HCT116 (cell line): ENCODE measurements around the gene SDK2. TPM values are rescaled to one million over a fixed set of nuclear protein-coding genes. Genes with fewer than 3 reads are reported as not detected.

Experiments
- ATAC-seq: fragments of 200-7000 bp; cut with Tn5 transposase; 2 replicates; pipeline ENCODE4 v1.9.1; 2020; ENCODE audit warnings: mild to moderate bottlenecking, moderate library complexity
- BruUV-seq: library from RNA; stranded (reverse); fragments of 400-500 nt; replicated peaks from 2 replicates; lab custom pipeline; 2021; lab: Mats Ljungman, UMichigan
- CTCF ChIA-PET: fragments of 300-600 bp; sonication (Branson Sonifier 250); formaldehyde crosslinking; loops from one replicate; lab custom pipeline; 2021; ENCODE audit warnings: antibody characterized with exemption; lab: Charles Lee
- POLR2A ChIA-PET: fragments of 300-600, 350-600 bp; sonication (Branson Sonifier 250); formaldehyde crosslinking; loops from one replicate; lab custom pipeline; 2021; ENCODE audit warnings: antibody characterized with exemption; lab: Charles Lee
- RAD21 ChIA-PET, 2 experiments: fragments of 300-600 bp; sonication (Branson Sonifier 250); formaldehyde crosslinking; loops; one replicate each; lab custom pipeline; 2023; ENCODE audit warnings: low total read pairs in 2 of 2; ENCODE audit not compliant: uncharacterized antibody in 2 of 2, unreplicated experiment in 2 of 2, low non-redundant PET in 1 of 2; lab: Charles Lee
- DNase-seq: peaks from one replicate; pipeline ENCODE4 v3.0.0-alpha.2; 2010; ENCODE audit warnings: low read depth, low spot score
- H2AFZ ChIP-seq: fragments of 200-600 bp; shearing (Covaris generic), sonication (generic); 2 replicates; pipeline ENCODE4 v1.6.1; 2017; ENCODE audit warnings: low read depth, mixed run types, mixed read lengths, antibody characterized with exemption, low read length; ENCODE audit not compliant: poor library complexity, severe bottlenecking
- H3K27ac ChIP-seq: 2 replicates; pipeline ENCODE4 v1.5.1; 2012; ENCODE audit warnings: low read depth, low read length
- H3K27me3 ChIP-seq: fragments of 200-600 bp; sonication (generic); 2 replicates; pipeline ENCODE4 v1.6.1; 2016; ENCODE audit warnings: mixed run types, low read length, mixed read lengths; ENCODE audit not compliant: insufficient read depth
- H3K36me3 ChIP-seq, 2 experiments: fragments of 200-500 bp in 1 of 2; fragments of 200-600 bp in 1 of 2; sonication (Bioruptor generic) in 1 of 2; sonication (generic) in 1 of 2; 2 replicates each; pipeline versions ENCODE4 v1.5.1 to v1.6.1; 2014 to 2016; ENCODE audit warnings: low read length in 2 of 2, inconsistent platforms in 1 of 2, mixed read lengths in 1 of 2, mixed run types in 1 of 2; ENCODE audit not compliant: insufficient read depth in 2 of 2, control insufficient read depth in 1 of 2
- H3K4me1 ChIP-seq, 2 experiments: fragments of 200-600 bp in 1 of 2; sonication (generic) in 1 of 2; 2 replicates each; pipeline versions ENCODE4 v1.5.1 to v1.6.1; 2012 to 2017; ENCODE audit warnings: low read length in 2 of 2, inconsistent platforms in 1 of 2, mild to moderate bottlenecking in 1 of 2, mixed read lengths in 1 of 2, mixed run types in 1 of 2, moderate library complexity in 1 of 2; ENCODE audit not compliant: insufficient read depth in 2 of 2, control insufficient read depth in 1 of 2
- H3K4me2 ChIP-seq: fragments of 200-600 bp; sonication (generic); 2 replicates; pipeline ENCODE4 v1.6.1; 2017; ENCODE audit warnings: mixed run types, low read length, mixed read lengths
- H3K4me3 ChIP-seq, 2 experiments: fragments of 200-600 bp in 1 of 2; sonication (generic) in 1 of 2; replicated peaks in 1 of 2; 2 replicates each; pipeline ENCODE4 v1.5.1; 2011 to 2016; ENCODE audit warnings: low read length in 2 of 2, control low read depth in 1 of 2, low read depth in 1 of 2, mild to moderate bottlenecking in 1 of 2, mixed read lengths in 1 of 2, mixed run types in 1 of 2
- H3K79me2 ChIP-seq: fragments of 200-600 bp; sonication (generic); 2 replicates; pipeline ENCODE4 v1.6.1; 2017; ENCODE audit warnings: mild to moderate bottlenecking, mixed run types, low read length, moderate library complexity, mixed read lengths; ENCODE audit not compliant: insufficient read depth
- H3K9ac ChIP-seq: fragments of 200-600 bp; sonication (generic); 2 replicates; pipeline ENCODE4 v1.6.1; 2016; ENCODE audit warnings: low read length, mixed read lengths
- H3K9me2 ChIP-seq: fragments of 200-600 bp; sonication (generic), shearing (Covaris generic); 2 replicates; pipeline ENCODE4 v1.6.1; 2017; ENCODE audit warnings: mixed run types, mild to moderate bottlenecking, moderate library complexity; ENCODE audit not compliant: insufficient read depth
- H3K9me3 ChIP-seq, 2 experiments: fragments of 200-500 bp in 1 of 2; fragments of 200-600 bp in 1 of 2; sonication (Bioruptor generic) in 1 of 2; sonication (generic) in 1 of 2; 2 replicates each; pipeline ENCODE4 v1.6.1; 2014 to 2017; ENCODE audit warnings: low read length in 2 of 2, mixed read lengths in 2 of 2, inconsistent platforms in 1 of 2, low read depth in 1 of 2, mild to moderate bottlenecking in 1 of 2, mixed run types in 1 of 2, moderate library complexity in 1 of 2; ENCODE audit not compliant: control insufficient read depth in 1 of 2, insufficient read depth in 1 of 2
- H4K20me1 ChIP-seq: fragments of 200-600 bp; sonication (generic), shearing (Covaris generic); 2 replicates; pipeline ENCODE4 v1.6.1; 2017; ENCODE audit warnings: mixed run types, mild to moderate bottlenecking, moderate library complexity; ENCODE audit not compliant: insufficient read depth
- CBX3 ChIP-seq: IDR thresholded peaks from 2 replicates; pipeline ENCODE4 v1.6.1; 2012; ENCODE audit warnings: low read depth
- CEBPB ChIP-seq: IDR thresholded peaks from 2 replicates; pipeline ENCODE4 v1.6.1; 2012; ENCODE audit warnings: low read depth
- EGR1 ChIP-seq: IDR thresholded peaks from 2 replicates; pipeline ENCODE4 v1.6.1; 2012; ENCODE audit warnings: low read depth
- ELF1 ChIP-seq: IDR thresholded peaks from 2 replicates; pipeline ENCODE4 v1.6.1; 2012; ENCODE audit warnings: low read depth, borderline replicate concordance
- EZH2phosphoT487 ChIP-seq: fragments of 200-600 bp; IDR thresholded peaks from 2 replicates; pipeline ENCODE4 v1.6.1; 2018; ENCODE audit warnings: antibody characterized with exemption, borderline replicate concordance
- JUND ChIP-seq: IDR thresholded peaks from 2 replicates; pipeline ENCODE4 v1.6.1; 2012
- POLR2A ChIP-seq: IDR thresholded peaks from 2 replicates; pipeline ENCODE4 v1.7.0; 2011; ENCODE audit warnings: borderline replicate concordance; ENCODE audit not compliant: insufficient read depth, insufficient read length; ENCODE audit errors: extremely low read depth
- POLR2AphosphoS5 ChIP-seq: IDR thresholded peaks from 2 replicates; pipeline ENCODE4 v1.6.1; 2011; ENCODE audit warnings: mild to moderate bottlenecking, low read depth, low read length, moderate library complexity
- RAD21 ChIP-seq: IDR thresholded peaks from 2 replicates; pipeline ENCODE4 v1.6.1; 2012; ENCODE audit warnings: low read depth, mild to moderate bottlenecking
- SRF ChIP-seq: IDR thresholded peaks from 2 replicates; pipeline ENCODE4 v1.6.1; 2012; ENCODE audit warnings: low read depth
- TCF7L2 ChIP-seq: IDR thresholded peaks from 2 replicates; pipeline ENCODE4 v1.7.0; 2011; ENCODE audit warnings: borderline replicate concordance, inconsistent platforms; ENCODE audit not compliant: insufficient read depth, insufficient read length; ENCODE audit errors: extremely low read depth
- YY1 ChIP-seq: IDR thresholded peaks from 2 replicates; pipeline ENCODE4 v1.6.1; 2011; ENCODE audit warnings: low read length, low read depth, moderate library complexity, mild to moderate bottlenecking; ENCODE audit not compliant: insufficient replicate concordance; ENCODE audit errors: extremely low read depth
- ZNF274 ChIP-seq: fragments of 200-500 bp; sonication (Bioruptor generic); IDR thresholded peaks from 2 replicates; pipeline ENCODE4 v1.6.1; 2014; ENCODE audit warnings: mild to moderate bottlenecking, low read depth, low read length, inconsistent platforms
- intact Hi-C: fragments of 100-400 bp; cut with micrococcal nuclease; formaldehyde crosslinking; loops from 2 replicates; pipeline ENCODE4 v1.10.0; 2022
- total RNA-seq: library from RNA; stranded (reverse); gene quantifications from one replicate; pipeline ENCODE4 v1.2.1, GENCODE V29; 2021; ENCODE audit not compliant: unreplicated experiment
- TF ChIP-seq, protein P1 (sequence below): IDR thresholded peaks from 2 replicates; pipeline ENCODE4 v1.6.1; 2012
- TF ChIP-seq, protein P2 (sequence below): IDR thresholded peaks from 2 replicates; pipeline ENCODE4 v1.6.1; 2011; ENCODE audit warnings: mild to moderate bottlenecking, low read length, moderate library complexity; ENCODE audit not compliant: insufficient replicate concordance; ENCODE audit errors: extremely low read depth
- TF ChIP-seq, protein P3 (sequence below): IDR thresholded peaks from 2 replicates; pipeline ENCODE4 v1.6.1; 2012
- TF ChIP-seq, protein P4 (sequence below), 3 experiments: fragments of 200-600 bp in 1 of 3; sonication (generic) in 1 of 3; IDR thresholded peaks in 2 of 3; conservative IDR thresholded peaks in 1 of 3; 2 replicates each; pipeline ENCODE4 v1.5.1; 2012 to 2017; ENCODE audit warnings: low read depth in 2 of 3, low read length in 2 of 3, antibody characterized with exemption in 1 of 3, borderline replicate concordance in 1 of 3, control low read depth in 1 of 3, mild to moderate bottlenecking in 1 of 3, mixed read lengths in 1 of 3, mixed run types in 1 of 3, moderate library complexity in 1 of 3; ENCODE audit not compliant: insufficient read depth in 1 of 3

Gene SDK2
- total RNA-seq, 1 experiment from 2014 or later: 0.10 TPM

DNA sequence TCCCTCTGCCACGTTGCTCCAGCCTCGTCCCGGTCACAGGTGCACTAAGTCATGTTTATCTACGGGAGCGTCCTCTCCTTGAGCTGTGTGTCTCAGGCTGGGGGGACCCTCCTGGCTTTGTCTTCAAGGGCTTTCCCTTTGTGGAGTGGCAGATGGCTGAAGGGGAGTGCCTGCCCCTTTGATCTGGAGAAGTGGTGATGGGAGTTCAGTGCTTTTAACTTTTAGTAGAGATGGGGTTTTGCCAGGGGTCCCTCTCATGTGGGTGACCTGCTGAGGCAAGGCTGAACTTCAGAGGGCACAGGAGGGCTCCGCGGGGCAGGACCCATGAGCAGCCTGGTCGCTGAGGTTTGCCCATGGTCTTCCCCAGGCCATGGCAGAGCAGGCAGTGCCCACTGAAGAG lies 259.3 kb downstream of the SDK2 start:
- intact Hi-C loops: no loop called here
- no peak for ATAC-seq
- H3K4me1 ChIP-seq: no peaks in the 10 kb centered on the region
- H3K36me3 ChIP-seq: no peaks in the 10 kb centered on the region
- no peak overlapping the region for H3K9ac ChIP-seq
- no peak overlapping the region for H3K4me3 ChIP-seq
- RAD21 ChIA-PET: no interaction called here
- CTCF ChIA-PET: interaction anchor here (2.0 kb wide), 1 partner anchor 15 kb away, joined by 7 read pairs; no protein-coding TSS in a partner anchor
- H4K20me1 ChIP-seq: no peaks in the 10 kb centered on the region
- no peak overlapping the region for H3K4me2 ChIP-seq
- no peaks in the 10 kb centered on the region for H3K79me2 ChIP-seq
- peaks cover 15% of the 10 kb centered on the region; the same call in 1 of the 2 replicates for H3K27me3 ChIP-seq
- POLR2A ChIA-PET: no interaction called here
- no peaks in the 10 kb centered on the region for H3K9me2 ChIP-seq
- H3K27ac ChIP-seq: no peak overlapping the region
- H3K9me3 ChIP-seq: no peaks in the 10 kb centered on the region
- no peak for DNase-seq
- TF ChIP-seq POLR2AphosphoS5 (no peak), ZNF274 (no peak), POLR2A (no peak), YY1 (no peak), EZH2phosphoT487 (no peak), JUND (no peak), CBX3 (no peak), RAD21 (no peak), SRF (no peak), TCF7L2 (no peak), CEBPB (no peak), ELF1 (no peak), EGR1 (no peak)
- TF ChIP-seq, protein P1, sequence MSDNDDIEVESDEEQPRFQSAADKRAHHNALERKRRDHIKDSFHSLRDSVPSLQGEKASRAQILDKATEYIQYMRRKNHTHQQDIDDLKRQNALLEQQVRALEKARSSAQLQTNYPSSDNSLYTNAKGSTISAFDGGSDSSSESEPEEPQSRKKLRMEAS: no peak
- TF ChIP-seq, protein P2, sequence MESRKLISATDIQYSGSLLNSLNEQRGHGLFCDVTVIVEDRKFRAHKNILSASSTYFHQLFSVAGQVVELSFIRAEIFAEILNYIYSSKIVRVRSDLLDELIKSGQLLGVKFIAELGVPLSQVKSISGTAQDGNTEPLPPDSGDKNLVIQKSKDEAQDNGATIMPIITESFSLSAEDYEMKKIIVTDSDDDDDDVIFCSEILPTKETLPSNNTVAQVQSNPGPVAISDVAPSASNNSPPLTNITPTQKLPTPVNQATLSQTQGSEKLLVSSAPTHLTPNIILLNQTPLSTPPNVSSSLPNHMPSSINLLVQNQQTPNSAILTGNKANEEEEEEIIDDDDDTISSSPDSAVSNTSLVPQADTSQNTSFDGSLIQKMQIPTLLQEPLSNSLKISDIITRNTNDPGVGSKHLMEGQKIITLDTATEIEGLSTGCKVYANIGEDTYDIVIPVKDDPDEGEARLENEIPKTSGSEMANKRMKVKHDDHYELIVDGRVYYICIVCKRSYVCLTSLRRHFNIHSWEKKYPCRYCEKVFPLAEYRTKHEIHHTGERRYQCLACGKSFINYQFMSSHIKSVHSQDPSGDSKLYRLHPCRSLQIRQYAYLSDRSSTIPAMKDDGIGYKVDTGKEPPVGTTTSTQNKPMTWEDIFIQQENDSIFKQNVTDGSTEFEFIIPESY: no peak
- TF ChIP-seq, protein P3, sequence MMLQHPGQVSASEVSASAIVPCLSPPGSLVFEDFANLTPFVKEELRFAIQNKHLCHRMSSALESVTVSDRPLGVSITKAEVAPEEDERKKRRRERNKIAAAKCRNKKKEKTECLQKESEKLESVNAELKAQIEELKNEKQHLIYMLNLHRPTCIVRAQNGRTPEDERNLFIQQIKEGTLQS: no peak
- TF ChIP-seq, protein P4, sequence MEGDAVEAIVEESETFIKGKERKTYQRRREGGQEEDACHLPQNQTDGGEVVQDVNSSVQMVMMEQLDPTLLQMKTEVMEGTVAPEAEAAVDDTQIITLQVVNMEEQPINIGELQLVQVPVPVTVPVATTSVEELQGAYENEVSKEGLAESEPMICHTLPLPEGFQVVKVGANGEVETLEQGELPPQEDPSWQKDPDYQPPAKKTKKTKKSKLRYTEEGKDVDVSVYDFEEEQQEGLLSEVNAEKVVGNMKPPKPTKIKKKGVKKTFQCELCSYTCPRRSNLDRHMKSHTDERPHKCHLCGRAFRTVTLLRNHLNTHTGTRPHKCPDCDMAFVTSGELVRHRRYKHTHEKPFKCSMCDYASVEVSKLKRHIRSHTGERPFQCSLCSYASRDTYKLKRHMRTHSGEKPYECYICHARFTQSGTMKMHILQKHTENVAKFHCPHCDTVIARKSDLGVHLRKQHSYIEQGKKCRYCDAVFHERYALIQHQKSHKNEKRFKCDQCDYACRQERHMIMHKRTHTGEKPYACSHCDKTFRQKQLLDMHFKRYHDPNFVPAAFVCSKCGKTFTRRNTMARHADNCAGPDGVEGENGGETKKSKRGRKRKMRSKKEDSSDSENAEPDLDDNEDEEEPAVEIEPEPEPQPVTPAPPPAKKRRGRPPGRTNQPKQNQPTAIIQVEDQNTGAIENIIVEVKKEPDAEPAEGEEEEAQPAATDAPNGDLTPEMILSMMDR (IDR thresholded peaks at IDR 0.05 in 2 of 3, conservative IDR thresholded peaks at IDR 0.05 in 1 of 3; ENCODE audit: borderline replicate concordance in 1 of 3, insufficient read depth in 1 of 3, low read depth in 2 of 3, low read length in 2 of 3): no peak
- no TSS peak for BruUV-seq
- H2AFZ ChIP-seq: no peak overlapping the region
